ENCODE data around the gene PDE6G. TPM values are rescaled to one million over a fixed set of nuclear protein-coding genes. Genes with fewer than 3 reads are reported as not detected.

The PDE6G gene
- total and polyA plus RNA-seq, 2 of the 13 experiments (the other 11 are each of a cell fraction or from before 2014, with no cell fraction given) = 1.4 to 6.7 TPM

DNA sequence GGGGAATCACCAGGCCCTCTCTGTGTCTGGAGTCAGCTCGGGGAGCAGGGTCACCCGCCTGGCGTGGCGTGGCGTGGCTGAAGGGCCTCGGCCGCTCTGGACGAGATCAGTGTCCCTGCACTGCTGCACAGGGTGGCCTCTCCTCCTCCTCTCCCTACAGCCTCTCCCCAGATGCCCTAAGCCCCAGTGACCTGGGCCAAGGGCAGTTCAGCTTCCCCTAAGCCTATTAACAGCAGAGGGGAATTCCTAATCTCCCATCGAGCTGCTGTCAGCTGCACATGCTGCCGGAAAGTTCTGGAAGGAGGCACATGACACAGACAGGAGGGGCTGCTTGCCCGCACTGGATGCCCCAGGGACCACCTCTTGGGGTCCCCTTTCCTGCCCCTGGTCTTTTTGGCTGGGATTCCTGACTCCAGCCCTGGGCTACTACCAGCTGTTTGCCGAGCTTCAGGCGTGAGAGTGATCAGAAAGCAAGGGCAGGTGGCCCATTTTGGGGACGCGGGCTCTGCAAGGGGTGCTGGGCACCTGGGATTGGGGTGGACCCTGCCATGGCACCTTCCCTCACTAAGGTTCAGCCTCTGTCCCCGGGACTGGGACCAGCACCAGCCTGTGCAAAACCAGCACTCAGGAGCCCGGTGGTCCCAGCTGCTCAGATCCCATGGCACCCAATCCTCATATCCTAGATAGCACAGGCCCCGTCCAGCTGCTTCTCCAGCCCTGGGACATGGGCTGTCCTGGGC is 794 bp downstream of the PDE6G start (continued):
- TF ChIP-seq, protein P1, sequence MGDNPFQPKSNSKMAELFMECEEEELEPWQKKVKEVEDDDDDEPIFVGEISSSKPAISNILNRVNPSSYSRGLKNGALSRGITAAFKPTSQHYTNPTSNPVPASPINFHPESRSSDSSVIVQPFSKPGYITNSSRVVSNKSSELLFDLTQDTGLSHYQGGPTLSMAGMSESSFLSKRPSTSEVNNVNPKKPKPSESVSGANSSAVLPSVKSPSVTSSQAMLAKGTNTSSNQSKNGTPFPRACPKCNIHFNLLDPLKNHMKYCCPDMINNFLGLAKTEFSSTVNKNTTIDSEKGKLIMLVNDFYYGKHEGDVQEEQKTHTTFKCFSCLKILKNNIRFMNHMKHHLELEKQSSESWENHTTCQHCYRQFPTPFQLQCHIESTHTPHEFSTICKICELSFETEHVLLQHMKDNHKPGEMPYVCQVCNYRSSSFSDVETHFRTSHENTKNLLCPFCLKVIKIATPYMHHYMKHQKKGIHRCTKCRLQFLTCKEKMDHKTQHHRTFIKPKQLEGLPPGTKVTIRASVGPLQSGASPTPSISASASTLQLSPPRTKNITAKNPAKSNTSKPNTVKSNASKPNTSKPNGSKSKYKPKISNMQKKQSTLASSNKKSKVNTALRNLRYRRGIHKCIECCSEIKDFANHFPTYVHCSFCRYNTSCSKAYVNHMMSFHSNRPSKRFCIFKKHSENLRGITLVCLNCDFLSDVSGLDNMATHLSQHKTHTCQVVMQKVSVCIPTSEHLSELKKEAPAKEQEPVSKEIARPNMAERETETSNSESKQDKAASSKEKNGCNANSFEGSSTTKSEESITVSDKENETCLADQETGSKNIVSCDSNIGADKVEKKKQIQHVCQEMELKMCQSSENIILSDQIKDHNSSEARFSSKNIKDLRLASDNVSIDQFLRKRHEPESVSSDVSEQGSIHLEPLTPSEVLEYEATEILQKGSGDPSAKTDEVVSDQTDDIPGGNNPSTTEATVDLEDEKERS (CRISPR knock-in tag; IDR thresholded peaks at IDR 0.05) = peak; percentile 42; the same call in 1 of the 2 replicates
- peak; percentile 35; the same call in 1 of the 2 replicates for TF ChIP-seq ZNF782 (CRISPR knock-in tag; IDR thresholded peaks at IDR 0.05; ENCODE audit: borderline replicate concordance)
- TF ChIP-seq ZIK1 (CRISPR knock-in tag; IDR thresholded peaks at IDR 0.05; ENCODE audit: borderline replicate concordance, low read depth) = no peak
- TF ChIP-seq, protein P2, sequence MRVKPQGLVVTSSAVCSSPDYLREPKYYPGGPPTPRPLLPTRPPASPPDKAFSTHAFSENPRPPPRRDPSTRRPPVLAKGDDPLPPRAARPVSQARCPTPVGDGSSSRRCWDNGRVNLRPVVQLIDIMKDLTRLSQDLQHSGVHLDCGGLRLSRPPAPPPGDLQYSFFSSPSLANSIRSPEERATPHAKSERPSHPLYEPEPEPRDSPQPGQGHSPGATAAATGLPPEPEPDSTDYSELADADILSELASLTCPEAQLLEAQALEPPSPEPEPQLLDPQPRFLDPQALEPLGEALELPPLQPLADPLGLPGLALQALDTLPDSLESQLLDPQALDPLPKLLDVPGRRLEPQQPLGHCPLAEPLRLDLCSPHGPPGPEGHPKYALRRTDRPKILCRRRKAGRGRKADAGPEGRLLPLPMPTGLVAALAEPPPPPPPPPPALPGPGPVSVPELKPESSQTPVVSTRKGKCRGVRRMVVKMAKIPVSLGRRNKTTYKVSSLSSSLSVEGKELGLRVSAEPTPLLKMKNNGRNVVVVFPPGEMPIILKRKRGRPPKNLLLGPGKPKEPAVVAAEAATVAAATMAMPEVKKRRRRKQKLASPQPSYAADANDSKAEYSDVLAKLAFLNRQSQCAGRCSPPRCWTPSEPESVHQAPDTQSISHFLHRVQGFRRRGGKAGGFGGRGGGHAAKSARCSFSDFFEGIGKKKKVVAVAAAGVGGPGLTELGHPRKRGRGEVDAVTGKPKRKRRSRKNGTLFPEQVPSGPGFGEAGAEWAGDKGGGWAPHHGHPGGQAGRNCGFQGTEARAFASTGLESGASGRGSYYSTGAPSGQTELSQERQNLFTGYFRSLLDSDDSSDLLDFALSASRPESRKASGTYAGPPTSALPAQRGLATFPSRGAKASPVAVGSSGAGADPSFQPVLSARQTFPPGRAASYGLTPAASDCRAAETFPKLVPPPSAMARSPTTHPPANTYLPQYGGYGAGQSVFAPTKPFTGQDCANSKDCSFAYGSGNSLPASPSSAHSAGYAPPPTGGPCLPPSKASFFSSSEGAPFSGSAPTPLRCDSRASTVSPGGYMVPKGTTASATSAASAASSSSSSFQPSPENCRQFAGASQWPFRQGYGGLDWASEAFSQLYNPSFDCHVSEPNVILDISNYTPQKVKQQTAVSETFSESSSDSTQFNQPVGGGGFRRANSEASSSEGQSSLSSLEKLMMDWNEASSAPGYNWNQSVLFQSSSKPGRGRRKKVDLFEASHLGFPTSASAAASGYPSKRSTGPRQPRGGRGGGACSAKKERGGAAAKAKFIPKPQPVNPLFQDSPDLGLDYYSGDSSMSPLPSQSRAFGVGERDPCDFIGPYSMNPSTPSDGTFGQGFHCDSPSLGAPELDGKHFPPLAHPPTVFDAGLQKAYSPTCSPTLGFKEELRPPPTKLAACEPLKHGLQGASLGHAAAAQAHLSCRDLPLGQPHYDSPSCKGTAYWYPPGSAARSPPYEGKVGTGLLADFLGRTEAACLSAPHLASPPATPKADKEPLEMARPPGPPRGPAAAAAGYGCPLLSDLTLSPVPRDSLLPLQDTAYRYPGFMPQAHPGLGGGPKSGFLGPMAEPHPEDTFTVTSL (CRISPR knock-in tag; IDR thresholded peaks at IDR 0.05; ENCODE audit: borderline replicate concordance) = no peak
- no peak for TF ChIP-seq ZNF138 (CRISPR knock-in tag; IDR thresholded peaks at IDR 0.05; ENCODE audit: low read depth)
- peak; percentile 59; the same call in 1 of the 2 replicates for TF ChIP-seq ZNF232 (CRISPR knock-in tag; IDR thresholded peaks at IDR 0.05; ENCODE audit: borderline replicate concordance)
- no peak; the same call in 1 of the 2 replicates for TF ChIP-seq ZNF619 (CRISPR knock-in tag; IDR thresholded peaks at IDR 0.05)
- TF ChIP-seq MED1 (CRISPR knock-in tag; IDR thresholded peaks at IDR 0.05) = peak; percentile 74
- TF ChIP-seq, protein P3, sequence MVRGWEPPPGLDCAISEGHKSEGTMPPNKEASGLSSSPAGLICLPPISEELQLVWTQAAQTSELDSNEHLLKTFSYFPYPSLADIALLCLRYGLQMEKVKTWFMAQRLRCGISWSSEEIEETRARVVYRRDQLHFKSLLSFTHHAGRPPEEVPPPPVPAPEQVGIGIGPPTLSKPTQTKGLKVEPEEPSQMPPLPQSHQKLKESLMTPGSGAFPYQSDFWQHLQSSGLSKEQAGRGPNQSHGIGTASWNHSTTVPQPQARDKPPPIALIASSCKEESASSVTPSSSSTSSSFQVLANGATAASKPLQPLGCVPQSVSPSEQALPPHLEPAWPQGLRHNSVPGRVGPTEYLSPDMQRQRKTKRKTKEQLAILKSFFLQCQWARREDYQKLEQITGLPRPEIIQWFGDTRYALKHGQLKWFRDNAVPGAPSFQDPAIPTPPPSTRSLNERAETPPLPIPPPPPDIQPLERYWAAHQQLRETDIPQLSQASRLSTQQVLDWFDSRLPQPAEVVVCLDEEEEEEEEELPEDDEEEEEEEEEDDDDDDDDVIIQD (CRISPR knock-in tag; IDR thresholded peaks at IDR 0.05; ENCODE audit: low read depth) = no peak
- peak; percentile 99 for TF ChIP-seq RXRB (CRISPR knock-in tag; IDR thresholded peaks at IDR 0.05; ENCODE audit: borderline replicate concordance)
- TF ChIP-seq, protein P4, sequence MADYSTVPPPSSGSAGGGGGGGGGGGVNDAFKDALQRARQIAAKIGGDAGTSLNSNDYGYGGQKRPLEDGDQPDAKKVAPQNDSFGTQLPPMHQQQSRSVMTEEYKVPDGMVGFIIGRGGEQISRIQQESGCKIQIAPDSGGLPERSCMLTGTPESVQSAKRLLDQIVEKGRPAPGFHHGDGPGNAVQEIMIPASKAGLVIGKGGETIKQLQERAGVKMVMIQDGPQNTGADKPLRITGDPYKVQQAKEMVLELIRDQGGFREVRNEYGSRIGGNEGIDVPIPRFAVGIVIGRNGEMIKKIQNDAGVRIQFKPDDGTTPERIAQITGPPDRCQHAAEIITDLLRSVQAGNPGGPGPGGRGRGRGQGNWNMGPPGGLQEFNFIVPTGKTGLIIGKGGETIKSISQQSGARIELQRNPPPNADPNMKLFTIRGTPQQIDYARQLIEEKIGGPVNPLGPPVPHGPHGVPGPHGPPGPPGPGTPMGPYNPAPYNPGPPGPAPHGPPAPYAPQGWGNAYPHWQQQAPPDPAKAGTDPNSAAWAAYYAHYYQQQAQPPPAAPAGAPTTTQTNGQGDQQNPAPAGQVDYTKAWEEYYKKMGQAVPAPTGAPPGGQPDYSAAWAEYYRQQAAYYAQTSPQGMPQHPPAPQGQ (CRISPR knock-in tag; IDR thresholded peaks at IDR 0.05; ENCODE audit: borderline replicate concordance) = no peak
- TF ChIP-seq ZNF598 (CRISPR knock-in tag; IDR thresholded peaks at IDR 0.05; ENCODE audit: borderline replicate concordance) = 0 out of 2 replicates have a peak, but pooled peaks have one; percentile 24
- TF ChIP-seq SPEN (CRISPR knock-in tag; IDR thresholded peaks at IDR 0.05; ENCODE audit: low read depth) = peak; percentile 61; the same call in 1 of the 2 replicates
- TF ChIP-seq TOPORS (CRISPR knock-in tag; IDR thresholded peaks at IDR 0.05) = no peak; the same call in 1 of the 2 replicates
